Measurements from ENCODE around the gene GABRB2.

GRCh38 chr5:161288071-161288470, 258.5 kb downstream of the GABRB2 start:
- TF ChIP-seq POLR2AphosphoS5 (IDR thresholded peaks at IDR 0.05) (no peak), CTCF (IDR thresholded peaks at IDR 0.05 in 8 of 11, conservative IDR thresholded peaks at IDR 0.05 in 3 of 11) (no peak)

All from spleen (tissue), 7 donors.